Bronchial epithelial cell (primary cell): ENCODE data around the gene PIWIL4. TPM values are rescaled to one million over a fixed set of nuclear protein-coding genes. Genes with fewer than 3 reads are reported as not detected.

ENCODE experiments used
- DNase-seq: peaks from one replicate; pipeline ENCODE4 v3.0.0-alpha.2; 2010; ENCODE audit warnings: low read depth
- FAIRE-seq: peaks from 2 replicates; lab custom pipeline; 2011; peaks lifted over from hg19 to GRCh38; lab: Jason Lieb, UNC
- H3K27me3 ChIP-seq: 2 replicates; pipeline ENCODE4 v1.5.1; 2011; ENCODE audit warnings: low read length; ENCODE audit not compliant: control insufficient read depth, insufficient read depth
- H3K36me3 ChIP-seq: 2 replicates; pipeline ENCODE4 v1.5.1; 2011; ENCODE audit warnings: low read length; ENCODE audit not compliant: control insufficient read depth, insufficient read depth
- H3K4me3 ChIP-seq: 2 replicates; pipeline ENCODE4 v1.5.1; 2011; ENCODE audit warnings: mild to moderate bottlenecking, low read depth, low read length, control low read depth
- CTCF ChIP-seq: IDR thresholded peaks from 2 replicates; pipeline ENCODE4 v1.5.1; 2011; ENCODE audit warnings: mild to moderate bottlenecking, moderate library complexity, low read length, control low read depth, inconsistent platforms; ENCODE audit not compliant: insufficient read depth, severe bottlenecking
- total RNA-seq: library from RNA; depleted of rRNA; stranded (reverse); fragments of >200 nt; gene quantifications from 2 replicates; pipeline ENCODE4 v1.2.1, GENCODE V29; 2014

Gene PIWIL4
- total RNA-seq, 1 donor from 2014 or later = 0.79 TPM

DNA sequence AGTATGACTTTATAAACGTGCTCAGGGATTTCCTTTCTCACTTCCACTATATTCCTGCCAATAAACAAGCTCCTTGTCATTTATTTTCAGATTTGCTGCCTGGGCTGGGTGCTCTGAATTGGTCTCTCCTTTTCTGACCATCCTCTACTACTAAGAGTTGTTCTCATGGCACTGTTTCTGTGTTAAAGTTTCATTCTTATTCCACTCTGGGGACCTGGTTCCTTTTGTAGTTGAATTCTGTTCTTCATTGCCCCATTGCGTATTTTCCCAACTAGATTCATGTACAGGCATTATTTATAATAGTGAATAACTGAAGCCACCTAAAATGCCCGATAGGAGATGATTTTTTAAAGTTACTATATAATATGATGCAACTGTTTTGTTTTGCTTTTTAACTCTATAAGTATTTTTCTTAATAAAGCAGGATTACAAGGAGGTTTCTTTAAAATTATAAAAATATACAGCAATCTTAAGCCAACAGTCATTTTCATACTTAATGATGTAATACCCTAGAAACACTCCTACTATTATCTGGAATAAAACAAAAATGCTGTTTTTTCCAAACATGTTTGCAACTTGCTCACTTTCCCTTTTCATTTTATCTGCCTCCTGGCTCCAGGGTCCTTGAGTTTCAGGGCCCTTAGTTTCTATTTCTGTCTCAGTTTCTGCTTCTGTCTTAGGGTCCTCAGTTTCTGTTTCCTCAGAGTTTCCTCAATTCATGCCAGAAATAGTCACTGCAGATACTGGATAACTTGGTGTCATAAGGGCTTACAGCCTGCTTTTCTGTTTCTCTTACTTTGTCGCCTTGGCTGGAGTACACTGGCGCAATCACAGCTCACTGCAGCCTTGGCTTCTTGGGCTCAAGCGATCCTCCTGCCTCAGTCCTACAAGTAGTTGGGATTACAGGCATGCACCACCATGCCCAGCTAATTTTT, 33.2 kb upstream of the PIWIL4 start:
- H3K4me3 ChIP-seq = no peak overlapping the region
- H3K27me3 ChIP-seq = no peaks in the 10 kb centered on the region
- no peak for DNase-seq
- TF ChIP-seq CTCF = no peak
- no peak for FAIRE-seq
- H3K36me3 ChIP-seq = no peaks in the 10 kb centered on the region

DNA sequence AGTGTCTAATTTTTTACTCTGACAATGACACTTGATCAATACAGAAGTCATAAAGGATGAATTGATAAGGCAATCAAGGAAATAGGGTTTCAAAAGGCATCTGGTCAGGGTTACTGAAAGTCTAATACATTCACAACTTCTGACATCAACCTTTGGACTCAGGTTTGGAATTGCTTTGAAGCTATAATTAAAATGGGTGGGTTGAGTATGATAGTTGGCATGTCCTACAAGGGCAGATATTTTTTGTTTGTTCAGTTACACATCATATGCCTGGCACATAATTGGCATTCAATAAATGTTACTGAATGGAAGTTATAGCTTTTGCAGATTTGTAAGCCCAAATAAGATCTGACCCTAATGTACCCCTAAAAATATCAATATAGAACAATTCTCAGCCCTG, 30.8 kb upstream of the PIWIL4 start:
- TF ChIP-seq CTCF = no peak
- FAIRE-seq (no peak), DNase-seq (no peak)
- H3K4me3 ChIP-seq = no peak overlapping the region
- H3K36me3 ChIP-seq = no peaks in the 10 kb centered on the region
- H3K27me3 ChIP-seq = no peaks in the 10 kb centered on the region

DNA sequence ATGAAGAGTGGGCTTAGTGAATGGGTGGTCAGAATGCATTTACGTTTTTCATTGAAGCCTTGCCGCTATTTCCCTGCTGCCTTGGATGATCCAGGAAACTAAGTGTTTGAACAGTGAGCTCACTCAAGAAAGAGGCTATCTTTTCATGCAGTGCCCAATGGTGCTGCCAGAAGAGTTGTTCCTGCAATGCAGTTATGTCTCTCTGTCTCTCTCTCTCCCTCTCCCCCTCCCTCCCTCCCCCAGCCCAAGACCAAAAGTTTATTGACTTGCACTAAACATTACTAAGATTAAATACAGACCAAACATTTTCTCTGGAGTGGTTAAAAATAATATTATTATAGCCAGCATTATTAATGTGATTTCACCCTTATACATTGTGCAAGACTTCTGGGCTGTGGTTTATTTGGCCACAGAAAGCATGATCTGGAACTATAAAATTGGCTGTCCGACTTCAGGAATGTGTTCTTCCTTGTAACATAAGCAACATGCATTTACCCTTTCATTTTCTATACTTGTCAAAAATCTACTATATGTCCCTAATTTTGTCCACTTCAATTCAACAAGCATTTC, 30.1 kb upstream of the PIWIL4 start:
- no peak for TF ChIP-seq CTCF
- Histone ChIP-seq H3K4me3 (no peak overlapping the region), H3K36me3 (no peaks in the 10 kb centered on the region), H3K27me3 (no peaks in the 10 kb centered on the region)
- FAIRE-seq (no peak), DNase-seq (no peak)

GRCh38 chr11:94539420-94539819, 27.7 kb upstream of the PIWIL4 start:
- no peak for FAIRE-seq
- no peaks in the 10 kb centered on the region for H3K36me3 ChIP-seq
- no peak overlapping the region for H3K4me3 ChIP-seq
- no peak for TF ChIP-seq CTCF
- peak; percentile 35 for DNase-seq
- H3K27me3 ChIP-seq = no peaks in the 10 kb centered on the region

DNA sequence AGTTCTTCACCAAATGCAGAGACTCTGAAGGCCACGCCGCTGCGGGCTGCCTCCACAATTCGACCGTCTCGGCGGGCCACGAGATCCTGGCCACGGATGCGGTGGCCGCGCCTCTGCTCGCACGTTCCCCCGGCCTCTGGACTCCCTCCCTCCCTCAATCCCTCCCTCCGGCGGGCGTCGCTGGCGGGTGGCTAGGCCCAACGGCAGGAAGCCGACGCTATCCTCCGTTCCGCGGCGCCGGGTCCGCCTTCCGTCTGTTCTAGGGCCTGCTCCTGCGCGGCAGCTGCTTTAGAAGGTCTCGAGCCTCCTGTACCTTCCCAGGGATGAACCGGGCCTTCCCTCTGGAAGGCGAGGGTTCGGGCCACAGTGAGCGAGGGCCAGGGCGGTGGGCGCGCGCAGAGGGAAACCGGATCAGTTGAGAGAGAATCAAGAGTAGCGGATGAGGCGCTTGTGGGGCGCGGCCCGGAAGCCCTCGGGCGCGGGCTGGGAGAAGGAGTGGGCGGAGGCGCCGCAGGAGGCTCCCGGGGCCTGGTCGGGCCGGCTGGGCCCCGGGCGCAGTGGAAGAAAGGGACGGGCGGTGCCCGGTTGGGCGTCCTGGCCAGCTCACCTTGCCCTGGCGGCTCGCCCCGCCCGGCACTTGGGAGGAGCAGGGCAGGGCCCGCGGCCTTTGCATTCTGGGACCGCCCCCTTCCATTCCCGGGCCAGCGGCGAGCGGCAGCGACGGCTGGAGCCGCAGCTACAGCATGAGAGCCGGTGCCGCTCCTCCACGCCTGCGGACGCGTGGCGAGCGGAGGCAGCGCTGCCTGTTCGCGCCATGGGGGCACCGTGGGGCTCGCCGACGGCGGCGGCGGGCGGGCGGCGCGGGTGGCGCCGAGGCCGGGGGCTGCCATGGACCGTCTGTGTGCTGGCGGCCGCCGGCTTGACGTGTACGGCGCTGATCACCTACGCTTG, 23.2 kb upstream of the PIWIL4 start, which contains the start of gene FUT4:
Gene FUT4, plus strand, starts transcription at position 227 of the 951 bp plus-strand sequence. Its CDS starts 213 bp downstream, at position 440.
- no peak for TF ChIP-seq CTCF
- no peak for FAIRE-seq
- peak; percentile 57 for DNase-seq
- Histone ChIP-seq H3K4me3 (peak within 1 kb of the TSS; percentile 40), H3K27me3 (no peaks in the 10 kb centered on the region), H3K36me3 (no peaks in the 10 kb centered on the region)
